GM23338 (cell line): ENCODE data around the gene HSD11B1L. TPM values are rescaled to one million over a fixed set of nuclear protein-coding genes. Genes with fewer than 3 reads are reported as not detected.

Source experiments
- ATAC-seq: fragments of 200-7000 bp; cut with Tn5 transposase; 3 replicates; pipeline ENCODE4 v1.9.1; 2020
- DNase-seq: peaks from one replicate; pipeline ENCODE4 v3.0.0-alpha.2; 2015; ENCODE audit warnings: low spot score
- H2AFZ ChIP-seq: fragments of 200-600 bp; sonication (generic); 2 replicates; pipeline ENCODE4 v1.8.0; 2016; ENCODE audit warnings: antibody characterized with exemption, mild to moderate bottlenecking, moderate library complexity
- H3F3A ChIP-seq: fragments of 200-600 bp; sonication (generic); replicated peaks from 2 replicates; pipeline ENCODE4 v1.8.0; 2017; ENCODE audit warnings: antibody characterized with exemption, mixed run types, low read depth
- H3K27ac ChIP-seq: fragments of 200-600 bp; sonication (generic); 2 replicates; pipeline ENCODE4 v1.6.1; 2016; ENCODE audit warnings: low read depth
- H3K27me3 ChIP-seq: fragments of 200-600 bp; sonication (generic); 2 replicates; pipeline ENCODE4 v1.8.0; 2016; ENCODE audit warnings: mild to moderate bottlenecking, mixed run types, moderate library complexity; ENCODE audit not compliant: insufficient read depth
- H3K36me3 ChIP-seq: fragments of 200-600 bp; sonication (generic); 2 replicates; pipeline ENCODE4 v1.8.0; 2016; ENCODE audit warnings: mild to moderate bottlenecking; ENCODE audit not compliant: insufficient read depth
- H3K4me1 ChIP-seq: fragments of 200-600 bp; sonication (generic); 2 replicates; pipeline ENCODE4 v1.8.0; 2016; ENCODE audit warnings: mild to moderate bottlenecking, moderate library complexity; ENCODE audit not compliant: insufficient read depth
- H3K4me2 ChIP-seq: fragments of 200-600 bp; sonication (generic); 2 replicates; pipeline ENCODE4 v1.7.1; 2017; ENCODE audit warnings: mixed run types
- H3K4me3 ChIP-seq: fragments of 200-600 bp; sonication (generic); 2 replicates; pipeline ENCODE4 v1.6.1; 2016; ENCODE audit warnings: mixed run types
- H3K79me2 ChIP-seq: fragments of 200-600 bp; sonication (generic); replicated peaks from 2 replicates; pipeline ENCODE4 v1.8.0; 2017; ENCODE audit warnings: mild to moderate bottlenecking; ENCODE audit not compliant: insufficient read depth
- H3K9me2 ChIP-seq: fragments of 200-600 bp; sonication (generic); 2 replicates; pipeline ENCODE4 v1.8.0; 2017; ENCODE audit not compliant: insufficient read depth
- H4K20me1 ChIP-seq: fragments of 200-600 bp; sonication (generic); replicated peaks from 2 replicates; pipeline ENCODE4 v1.8.0; 2017; ENCODE audit warnings: mild to moderate bottlenecking; ENCODE audit not compliant: insufficient read depth
- H3K27ac Mint-ChIP-seq: 2 replicates; pipeline ENCODE4 v1.8.0; 2020; ENCODE audit warnings: inconsistent platforms, mild to moderate bottlenecking, moderate library complexity, mixed read lengths
- H3K27me3 Mint-ChIP-seq: 3 replicates; pipeline ENCODE4 v1.8.0; 2022; ENCODE audit warnings: low read depth, mild to moderate bottlenecking, moderate library complexity, mixed read lengths, inconsistent platforms; ENCODE audit not compliant: insufficient read depth, poor library complexity
- H3K36me3 Mint-ChIP-seq: 3 replicates; pipeline ENCODE4 v1.8.0; 2021; ENCODE audit warnings: low read depth, mild to moderate bottlenecking, inconsistent platforms, moderate library complexity, mixed read lengths
- H3K4me1 Mint-ChIP-seq: 3 replicates; pipeline ENCODE4 v1.8.0; 2020; ENCODE audit warnings: mild to moderate bottlenecking, inconsistent platforms, mixed read lengths
- H3K4me3 Mint-ChIP-seq: 3 replicates; pipeline ENCODE4 v1.8.0; 2021; ENCODE audit warnings: moderate library complexity, mild to moderate bottlenecking, inconsistent platforms, mixed read lengths
- H3K9me3 Mint-ChIP-seq: 3 replicates; pipeline ENCODE4 v1.8.0; 2020; ENCODE audit warnings: moderate library complexity, mild to moderate bottlenecking, inconsistent platforms, mixed read lengths
- CREB1 ChIP-seq: fragments of 250-450 bp; sonication (Bioruptor Pico); IDR thresholded peaks from 2 replicates; pipeline ENCODE4 v1.5.0; 2020; ENCODE audit warnings: low read depth, mild to moderate bottlenecking, moderate library complexity
- EZH2phosphoT487 ChIP-seq: fragments of 200-600 bp; sonication (generic); IDR thresholded peaks from one replicate; pipeline ENCODE4 v1.8.1; 2018; ENCODE audit warnings: antibody characterized with exemption; ENCODE audit not compliant: unreplicated experiment
- NANOG ChIP-seq: IDR thresholded peaks from 2 replicates; pipeline ENCODE4 v1.6.1; 2016; ENCODE audit warnings: antibody characterized with exemption, borderline replicate concordance
- POLR2AphosphoS5 ChIP-seq: IDR thresholded peaks from 2 replicates; pipeline ENCODE4 v1.6.1; 2016; ENCODE audit warnings: antibody characterized with exemption, low read depth
- STAT1 ChIP-seq: IDR thresholded peaks from one replicate; pipeline ENCODE4 v1.6.1; 2016; ENCODE audit warnings: antibody characterized with exemption; ENCODE audit not compliant: unreplicated experiment
- ZNF114 ChIP-seq: fragments of 250-450 bp; sonication (Bioruptor Pico); IDR thresholded peaks from 2 replicates; pipeline ENCODE4 v1.5.0; 2020; ENCODE audit warnings: mild to moderate bottlenecking, moderate library complexity
- polyA plus RNA-seq: library from polyadenylated mRNA; unstranded; fragments of >200 nt; fragmentation: Nextera tagmentation; extraction: Ambion mirVana; gene quantifications from 2 replicates; pipeline ENCODE4 v1.2.1, GENCODE V29; 2016
- total RNA-seq: library from RNA; depleted of rRNA; stranded (reverse); fragments of >200 nt; shearing (Covaris generic); gene quantifications from 2 replicates; pipeline ENCODE4 v1.2.3, GENCODE V29; 2014
- TF ChIP-seq, protein P1 (sequence below), 2 experiments: fragments of 200-600 bp in 1 of 2; sonication (generic) in 1 of 2; conservative IDR thresholded peaks; 2 replicates each; pipeline versions ENCODE4 v1.5.1 to v1.6.1; 2016 to 2017; ENCODE audit warnings: antibody characterized with exemption in 2 of 2, low read depth in 2 of 2, mild to moderate bottlenecking in 2 of 2, moderate library complexity in 1 of 2
- TF ChIP-seq, protein P2 (sequence below): fragments of 250-450 bp; sonication (Bioruptor Pico); IDR thresholded peaks from 2 replicates; pipeline ENCODE4 v1.5.0; 2020; ENCODE audit warnings: mild to moderate bottlenecking, moderate library complexity

Gene HSD11B1L
- total and polyA plus RNA-seq, 2 experiments from 2014 or later = 12.9 to 18.4 TPM

DNA sequence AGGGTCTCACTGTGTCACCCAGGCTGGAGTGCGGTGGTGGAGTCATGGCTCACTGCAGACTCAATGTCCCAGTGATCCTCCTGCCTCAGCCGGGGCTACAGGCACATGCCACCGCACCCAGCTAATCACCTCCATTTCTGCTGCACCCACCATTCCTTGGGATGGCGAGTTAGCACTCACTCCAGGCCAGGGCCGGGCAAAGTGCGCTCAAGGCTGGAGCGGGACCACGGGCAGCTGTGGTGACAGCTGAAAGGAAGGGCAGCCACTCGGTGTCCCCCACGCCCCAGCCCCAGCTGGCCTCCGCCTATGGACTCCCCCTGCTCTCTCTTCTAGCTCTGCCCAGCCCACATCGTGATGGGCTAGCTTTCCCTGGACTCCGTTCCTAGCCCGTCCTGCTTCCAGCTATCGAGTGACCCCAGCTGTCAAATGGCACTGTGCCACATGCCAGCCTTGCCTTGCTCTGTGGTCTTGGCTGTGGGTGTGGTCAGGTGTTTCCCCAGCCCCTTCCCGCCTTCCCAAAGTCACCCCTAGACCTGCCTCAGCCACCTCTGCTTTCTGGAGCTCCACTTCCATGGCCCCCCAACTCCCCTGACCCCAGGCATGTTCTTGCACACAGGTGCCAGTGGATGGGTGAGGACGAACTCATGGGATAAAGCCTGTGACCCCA is 4.6 kb upstream of the HSD11B1L start:
- Histone ChIP-seq H2AFZ (no peak overlapping the region), H3K4me1 (no peaks in the 10 kb centered on the region; the same call in 1 of the 2 replicates), H3K36me3 (no peaks in the 10 kb centered on the region), H3K27ac (no peak overlapping the region), H3K9me2 (no peaks in the 10 kb centered on the region), H3K4me2 (no peak overlapping the region), H3K79me2 (no peaks in the 10 kb centered on the region), H3K4me3 (no peak overlapping the region), H3K27me3 (no peaks in the 10 kb centered on the region), H4K20me1 (no peaks in the 10 kb centered on the region; the same call in none of the 2 replicates), H3F3A (0 out of 2 replicates have a peak, but pooled peaks cover 5% of the 10 kb centered on the region)
- Mint-ChIP-seq H3K27ac (no peak overlapping the region), H3K27me3 (peaks cover 30% of the 10 kb centered on the region), H3K4me1 (peaks cover 13% of the 10 kb centered on the region), H3K36me3 (peaks cover 17% of the 10 kb centered on the region), H3K4me3 (no peak overlapping the region), H3K9me3 (no peaks in the 10 kb centered on the region)
- TF ChIP-seq ZNF114 (no peak), STAT1 (no peak), CREB1 (CRISPR knock-in tag) (no peak), POLR2AphosphoS5 (no peak), NANOG (no peak), EZH2phosphoT487 (no peak)
- TF ChIP-seq, protein P1, sequence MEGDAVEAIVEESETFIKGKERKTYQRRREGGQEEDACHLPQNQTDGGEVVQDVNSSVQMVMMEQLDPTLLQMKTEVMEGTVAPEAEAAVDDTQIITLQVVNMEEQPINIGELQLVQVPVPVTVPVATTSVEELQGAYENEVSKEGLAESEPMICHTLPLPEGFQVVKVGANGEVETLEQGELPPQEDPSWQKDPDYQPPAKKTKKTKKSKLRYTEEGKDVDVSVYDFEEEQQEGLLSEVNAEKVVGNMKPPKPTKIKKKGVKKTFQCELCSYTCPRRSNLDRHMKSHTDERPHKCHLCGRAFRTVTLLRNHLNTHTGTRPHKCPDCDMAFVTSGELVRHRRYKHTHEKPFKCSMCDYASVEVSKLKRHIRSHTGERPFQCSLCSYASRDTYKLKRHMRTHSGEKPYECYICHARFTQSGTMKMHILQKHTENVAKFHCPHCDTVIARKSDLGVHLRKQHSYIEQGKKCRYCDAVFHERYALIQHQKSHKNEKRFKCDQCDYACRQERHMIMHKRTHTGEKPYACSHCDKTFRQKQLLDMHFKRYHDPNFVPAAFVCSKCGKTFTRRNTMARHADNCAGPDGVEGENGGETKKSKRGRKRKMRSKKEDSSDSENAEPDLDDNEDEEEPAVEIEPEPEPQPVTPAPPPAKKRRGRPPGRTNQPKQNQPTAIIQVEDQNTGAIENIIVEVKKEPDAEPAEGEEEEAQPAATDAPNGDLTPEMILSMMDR (conservative IDR thresholded peaks at IDR 0.05; ENCODE audit: low read depth in 2 of 2) = no peak
- TF ChIP-seq, protein P2, sequence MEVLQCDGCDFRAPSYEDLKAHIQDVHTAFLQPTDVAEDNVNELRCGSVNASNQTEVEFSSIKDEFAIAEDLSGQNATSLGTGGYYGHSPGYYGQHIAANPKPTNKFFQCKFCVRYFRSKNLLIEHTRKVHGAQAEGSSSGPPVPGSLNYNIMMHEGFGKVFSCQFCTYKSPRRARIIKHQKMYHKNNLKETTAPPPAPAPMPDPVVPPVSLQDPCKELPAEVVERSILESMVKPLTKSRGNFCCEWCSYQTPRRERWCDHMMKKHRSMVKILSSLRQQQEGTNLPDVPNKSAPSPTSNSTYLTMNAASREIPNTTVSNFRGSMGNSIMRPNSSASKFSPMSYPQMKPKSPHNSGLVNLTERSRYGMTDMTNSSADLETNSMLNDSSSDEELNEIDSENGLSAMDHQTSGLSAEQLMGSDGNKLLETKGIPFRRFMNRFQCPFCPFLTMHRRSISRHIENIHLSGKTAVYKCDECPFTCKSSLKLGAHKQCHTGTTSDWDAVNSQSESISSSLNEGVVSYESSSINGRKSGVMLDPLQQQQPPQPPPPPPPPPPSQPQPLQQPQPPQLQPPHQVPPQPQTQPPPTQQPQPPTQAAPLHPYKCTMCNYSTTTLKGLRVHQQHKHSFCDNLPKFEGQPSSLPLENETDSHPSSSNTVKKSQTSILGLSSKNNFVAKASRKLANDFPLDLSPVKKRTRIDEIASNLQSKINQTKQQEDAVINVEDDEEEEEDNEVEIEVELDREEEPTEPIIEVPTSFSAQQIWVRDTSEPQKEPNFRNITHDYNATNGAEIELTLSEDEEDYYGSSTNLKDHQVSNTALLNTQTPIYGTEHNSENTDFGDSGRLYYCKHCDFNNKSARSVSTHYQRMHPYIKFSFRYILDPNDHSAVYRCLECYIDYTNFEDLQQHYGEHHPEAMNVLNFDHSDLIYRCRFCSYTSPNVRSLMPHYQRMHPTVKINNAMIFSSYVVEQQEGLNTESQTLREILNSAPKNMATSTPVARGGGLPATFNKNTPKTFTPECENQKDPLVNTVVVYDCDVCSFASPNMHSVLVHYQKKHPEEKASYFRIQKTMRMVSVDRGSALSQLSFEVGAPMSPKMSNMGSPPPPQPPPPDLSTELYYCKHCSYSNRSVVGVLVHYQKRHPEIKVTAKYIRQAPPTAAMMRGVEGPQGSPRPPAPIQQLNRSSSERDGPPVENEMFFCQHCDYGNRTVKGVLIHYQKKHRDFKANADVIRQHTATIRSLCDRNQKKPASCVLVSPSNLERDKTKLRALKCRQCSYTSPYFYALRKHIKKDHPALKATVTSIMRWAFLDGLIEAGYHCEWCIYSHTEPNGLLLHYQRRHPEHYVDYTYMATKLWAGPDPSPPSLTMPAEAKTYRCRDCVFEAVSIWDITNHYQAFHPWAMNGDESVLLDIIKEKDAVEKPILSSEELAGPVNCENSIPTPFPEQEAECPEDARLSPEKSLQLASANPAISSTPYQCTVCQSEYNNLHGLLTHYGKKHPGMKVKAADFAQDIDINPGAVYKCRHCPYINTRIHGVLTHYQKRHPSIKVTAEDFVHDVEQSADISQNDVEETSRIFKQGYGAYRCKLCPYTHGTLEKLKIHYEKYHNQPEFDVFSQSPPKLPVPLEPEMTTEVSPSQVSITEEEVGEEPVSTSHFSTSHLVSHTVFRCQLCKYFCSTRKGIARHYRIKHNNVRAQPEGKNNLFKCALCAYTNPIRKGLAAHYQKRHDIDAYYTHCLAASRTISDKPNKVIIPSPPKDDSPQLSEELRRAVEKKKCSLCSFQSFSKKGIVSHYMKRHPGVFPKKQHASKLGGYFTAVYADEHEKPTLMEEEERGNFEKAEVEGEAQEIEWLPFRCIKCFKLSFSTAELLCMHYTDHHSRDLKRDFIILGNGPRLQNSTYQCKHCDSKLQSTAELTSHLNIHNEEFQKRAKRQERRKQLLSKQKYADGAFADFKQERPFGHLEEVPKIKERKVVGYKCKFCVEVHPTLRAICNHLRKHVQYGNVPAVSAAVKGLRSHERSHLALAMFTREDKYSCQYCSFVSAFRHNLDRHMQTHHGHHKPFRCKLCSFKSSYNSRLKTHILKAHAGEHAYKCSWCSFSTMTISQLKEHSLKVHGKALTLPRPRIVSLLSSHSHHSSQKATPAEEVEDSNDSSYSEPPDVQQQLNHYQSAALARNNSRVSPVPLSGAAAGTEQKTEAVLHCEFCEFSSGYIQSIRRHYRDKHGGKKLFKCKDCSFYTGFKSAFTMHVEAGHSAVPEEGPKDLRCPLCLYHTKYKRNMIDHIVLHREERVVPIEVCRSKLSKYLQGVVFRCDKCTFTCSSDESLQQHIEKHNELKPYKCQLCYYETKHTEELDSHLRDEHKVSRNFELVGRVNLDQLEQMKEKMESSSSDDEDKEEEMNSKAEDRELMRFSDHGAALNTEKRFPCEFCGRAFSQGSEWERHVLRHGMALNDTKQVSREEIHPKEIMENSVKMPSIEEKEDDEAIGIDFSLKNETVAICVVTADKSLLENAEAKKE (CRISPR knock-in tag) = no peak
- no peak for DNase-seq
- ATAC-seq = no peak
